ENCODE results near the gene PRUNE2.

GRCh38 chr9:76602199-76602598, 303.7 kb downstream of the PRUNE2 start:
- TF ChIP-seq, protein P1, sequence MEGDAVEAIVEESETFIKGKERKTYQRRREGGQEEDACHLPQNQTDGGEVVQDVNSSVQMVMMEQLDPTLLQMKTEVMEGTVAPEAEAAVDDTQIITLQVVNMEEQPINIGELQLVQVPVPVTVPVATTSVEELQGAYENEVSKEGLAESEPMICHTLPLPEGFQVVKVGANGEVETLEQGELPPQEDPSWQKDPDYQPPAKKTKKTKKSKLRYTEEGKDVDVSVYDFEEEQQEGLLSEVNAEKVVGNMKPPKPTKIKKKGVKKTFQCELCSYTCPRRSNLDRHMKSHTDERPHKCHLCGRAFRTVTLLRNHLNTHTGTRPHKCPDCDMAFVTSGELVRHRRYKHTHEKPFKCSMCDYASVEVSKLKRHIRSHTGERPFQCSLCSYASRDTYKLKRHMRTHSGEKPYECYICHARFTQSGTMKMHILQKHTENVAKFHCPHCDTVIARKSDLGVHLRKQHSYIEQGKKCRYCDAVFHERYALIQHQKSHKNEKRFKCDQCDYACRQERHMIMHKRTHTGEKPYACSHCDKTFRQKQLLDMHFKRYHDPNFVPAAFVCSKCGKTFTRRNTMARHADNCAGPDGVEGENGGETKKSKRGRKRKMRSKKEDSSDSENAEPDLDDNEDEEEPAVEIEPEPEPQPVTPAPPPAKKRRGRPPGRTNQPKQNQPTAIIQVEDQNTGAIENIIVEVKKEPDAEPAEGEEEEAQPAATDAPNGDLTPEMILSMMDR (IDR thresholded peaks at IDR 0.05) = no peak
- TF ChIP-seq POLR2AphosphoS5 (IDR thresholded peaks at IDR 0.05) = no peak
- no peak for TF ChIP-seq EP300 (IDR thresholded peaks at IDR 0.05)
- no peak for TF ChIP-seq POLR2A (IDR thresholded peaks at IDR 0.05)

Measured in upper lobe of left lung (tissue), 4 donors.